ENCODE measurements around the gene CSRP1. TPM values are rescaled to one million over a fixed set of nuclear protein-coding genes. Genes with fewer than 3 reads are reported as not detected.

Gene CSRP1
- total and polyA plus RNA-seq, 2 experiments from 2014 or later: 5.8 to 29.9 TPM

GRCh38 chr1:201537028-201537427 is 30.1 kb upstream of the CSRP1 start:
- H3K4me3 Mint-ChIP-seq: no peak overlapping the region
- DNase-seq (ENCODE audit: low spot score): no peak

More at GRCh38 chr1:201537028-201537427, 30.1 kb upstream of the CSRP1 start:
- Histone ChIP-seq H3K4me3 (no peak overlapping the region), H3K9me2 (ENCODE audit: insufficient read depth) (no peaks in the 10 kb centered on the region), H3K4me1 (ENCODE audit: insufficient read depth) (peaks cover 26% of the 10 kb centered on the region), H3K27me3 (ENCODE audit: insufficient read depth) (peaks cover 59% of the 10 kb centered on the region), H3K79me2 (replicated peaks; ENCODE audit: insufficient read depth) (no peaks in the 10 kb centered on the region), H4K20me1 (replicated peaks; ENCODE audit: insufficient read depth) (no peaks in the 10 kb centered on the region), H3K27ac (ENCODE audit: low read depth) (no peak overlapping the region), H3F3A (replicated peaks; ENCODE audit: low read depth) (peaks cover 16% of the 10 kb centered on the region), H2AFZ (no peak overlapping the region), H3K36me3 (ENCODE audit: insufficient read depth) (no peaks in the 10 kb centered on the region), H3K4me2 (no peak overlapping the region)
- Mint-ChIP-seq H3K36me3 (ENCODE audit: low read depth) (no peaks in the 10 kb centered on the region), H3K27me3 (ENCODE audit: insufficient read depth, low read depth, poor library complexity) (peaks cover 37% of the 10 kb centered on the region), H3K27ac (no peak overlapping the region), H3K9me3 (no peaks in the 10 kb centered on the region), H3K4me1 (peaks cover 25% of the 10 kb centered on the region)
- ATAC-seq: no peak
- TF ChIP-seq, protein P1, sequence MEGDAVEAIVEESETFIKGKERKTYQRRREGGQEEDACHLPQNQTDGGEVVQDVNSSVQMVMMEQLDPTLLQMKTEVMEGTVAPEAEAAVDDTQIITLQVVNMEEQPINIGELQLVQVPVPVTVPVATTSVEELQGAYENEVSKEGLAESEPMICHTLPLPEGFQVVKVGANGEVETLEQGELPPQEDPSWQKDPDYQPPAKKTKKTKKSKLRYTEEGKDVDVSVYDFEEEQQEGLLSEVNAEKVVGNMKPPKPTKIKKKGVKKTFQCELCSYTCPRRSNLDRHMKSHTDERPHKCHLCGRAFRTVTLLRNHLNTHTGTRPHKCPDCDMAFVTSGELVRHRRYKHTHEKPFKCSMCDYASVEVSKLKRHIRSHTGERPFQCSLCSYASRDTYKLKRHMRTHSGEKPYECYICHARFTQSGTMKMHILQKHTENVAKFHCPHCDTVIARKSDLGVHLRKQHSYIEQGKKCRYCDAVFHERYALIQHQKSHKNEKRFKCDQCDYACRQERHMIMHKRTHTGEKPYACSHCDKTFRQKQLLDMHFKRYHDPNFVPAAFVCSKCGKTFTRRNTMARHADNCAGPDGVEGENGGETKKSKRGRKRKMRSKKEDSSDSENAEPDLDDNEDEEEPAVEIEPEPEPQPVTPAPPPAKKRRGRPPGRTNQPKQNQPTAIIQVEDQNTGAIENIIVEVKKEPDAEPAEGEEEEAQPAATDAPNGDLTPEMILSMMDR (conservative IDR thresholded peaks at IDR 0.05; ENCODE audit: low read depth in 2 of 2): no peak
- TF ChIP-seq STAT1 (IDR thresholded peaks at IDR 0.05; ENCODE audit: unreplicated experiment): no peak
- no peak for TF ChIP-seq POLR2AphosphoS5 (IDR thresholded peaks at IDR 0.05; ENCODE audit: low read depth)
- TF ChIP-seq ZNF331 (CRISPR knock-in tag; IDR thresholded peaks at IDR 0.05; ENCODE audit: low read depth): no peak
- TF ChIP-seq, protein P2, sequence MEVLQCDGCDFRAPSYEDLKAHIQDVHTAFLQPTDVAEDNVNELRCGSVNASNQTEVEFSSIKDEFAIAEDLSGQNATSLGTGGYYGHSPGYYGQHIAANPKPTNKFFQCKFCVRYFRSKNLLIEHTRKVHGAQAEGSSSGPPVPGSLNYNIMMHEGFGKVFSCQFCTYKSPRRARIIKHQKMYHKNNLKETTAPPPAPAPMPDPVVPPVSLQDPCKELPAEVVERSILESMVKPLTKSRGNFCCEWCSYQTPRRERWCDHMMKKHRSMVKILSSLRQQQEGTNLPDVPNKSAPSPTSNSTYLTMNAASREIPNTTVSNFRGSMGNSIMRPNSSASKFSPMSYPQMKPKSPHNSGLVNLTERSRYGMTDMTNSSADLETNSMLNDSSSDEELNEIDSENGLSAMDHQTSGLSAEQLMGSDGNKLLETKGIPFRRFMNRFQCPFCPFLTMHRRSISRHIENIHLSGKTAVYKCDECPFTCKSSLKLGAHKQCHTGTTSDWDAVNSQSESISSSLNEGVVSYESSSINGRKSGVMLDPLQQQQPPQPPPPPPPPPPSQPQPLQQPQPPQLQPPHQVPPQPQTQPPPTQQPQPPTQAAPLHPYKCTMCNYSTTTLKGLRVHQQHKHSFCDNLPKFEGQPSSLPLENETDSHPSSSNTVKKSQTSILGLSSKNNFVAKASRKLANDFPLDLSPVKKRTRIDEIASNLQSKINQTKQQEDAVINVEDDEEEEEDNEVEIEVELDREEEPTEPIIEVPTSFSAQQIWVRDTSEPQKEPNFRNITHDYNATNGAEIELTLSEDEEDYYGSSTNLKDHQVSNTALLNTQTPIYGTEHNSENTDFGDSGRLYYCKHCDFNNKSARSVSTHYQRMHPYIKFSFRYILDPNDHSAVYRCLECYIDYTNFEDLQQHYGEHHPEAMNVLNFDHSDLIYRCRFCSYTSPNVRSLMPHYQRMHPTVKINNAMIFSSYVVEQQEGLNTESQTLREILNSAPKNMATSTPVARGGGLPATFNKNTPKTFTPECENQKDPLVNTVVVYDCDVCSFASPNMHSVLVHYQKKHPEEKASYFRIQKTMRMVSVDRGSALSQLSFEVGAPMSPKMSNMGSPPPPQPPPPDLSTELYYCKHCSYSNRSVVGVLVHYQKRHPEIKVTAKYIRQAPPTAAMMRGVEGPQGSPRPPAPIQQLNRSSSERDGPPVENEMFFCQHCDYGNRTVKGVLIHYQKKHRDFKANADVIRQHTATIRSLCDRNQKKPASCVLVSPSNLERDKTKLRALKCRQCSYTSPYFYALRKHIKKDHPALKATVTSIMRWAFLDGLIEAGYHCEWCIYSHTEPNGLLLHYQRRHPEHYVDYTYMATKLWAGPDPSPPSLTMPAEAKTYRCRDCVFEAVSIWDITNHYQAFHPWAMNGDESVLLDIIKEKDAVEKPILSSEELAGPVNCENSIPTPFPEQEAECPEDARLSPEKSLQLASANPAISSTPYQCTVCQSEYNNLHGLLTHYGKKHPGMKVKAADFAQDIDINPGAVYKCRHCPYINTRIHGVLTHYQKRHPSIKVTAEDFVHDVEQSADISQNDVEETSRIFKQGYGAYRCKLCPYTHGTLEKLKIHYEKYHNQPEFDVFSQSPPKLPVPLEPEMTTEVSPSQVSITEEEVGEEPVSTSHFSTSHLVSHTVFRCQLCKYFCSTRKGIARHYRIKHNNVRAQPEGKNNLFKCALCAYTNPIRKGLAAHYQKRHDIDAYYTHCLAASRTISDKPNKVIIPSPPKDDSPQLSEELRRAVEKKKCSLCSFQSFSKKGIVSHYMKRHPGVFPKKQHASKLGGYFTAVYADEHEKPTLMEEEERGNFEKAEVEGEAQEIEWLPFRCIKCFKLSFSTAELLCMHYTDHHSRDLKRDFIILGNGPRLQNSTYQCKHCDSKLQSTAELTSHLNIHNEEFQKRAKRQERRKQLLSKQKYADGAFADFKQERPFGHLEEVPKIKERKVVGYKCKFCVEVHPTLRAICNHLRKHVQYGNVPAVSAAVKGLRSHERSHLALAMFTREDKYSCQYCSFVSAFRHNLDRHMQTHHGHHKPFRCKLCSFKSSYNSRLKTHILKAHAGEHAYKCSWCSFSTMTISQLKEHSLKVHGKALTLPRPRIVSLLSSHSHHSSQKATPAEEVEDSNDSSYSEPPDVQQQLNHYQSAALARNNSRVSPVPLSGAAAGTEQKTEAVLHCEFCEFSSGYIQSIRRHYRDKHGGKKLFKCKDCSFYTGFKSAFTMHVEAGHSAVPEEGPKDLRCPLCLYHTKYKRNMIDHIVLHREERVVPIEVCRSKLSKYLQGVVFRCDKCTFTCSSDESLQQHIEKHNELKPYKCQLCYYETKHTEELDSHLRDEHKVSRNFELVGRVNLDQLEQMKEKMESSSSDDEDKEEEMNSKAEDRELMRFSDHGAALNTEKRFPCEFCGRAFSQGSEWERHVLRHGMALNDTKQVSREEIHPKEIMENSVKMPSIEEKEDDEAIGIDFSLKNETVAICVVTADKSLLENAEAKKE (CRISPR knock-in tag; IDR thresholded peaks at IDR 0.05): no peak
- TF ChIP-seq, protein P3, sequence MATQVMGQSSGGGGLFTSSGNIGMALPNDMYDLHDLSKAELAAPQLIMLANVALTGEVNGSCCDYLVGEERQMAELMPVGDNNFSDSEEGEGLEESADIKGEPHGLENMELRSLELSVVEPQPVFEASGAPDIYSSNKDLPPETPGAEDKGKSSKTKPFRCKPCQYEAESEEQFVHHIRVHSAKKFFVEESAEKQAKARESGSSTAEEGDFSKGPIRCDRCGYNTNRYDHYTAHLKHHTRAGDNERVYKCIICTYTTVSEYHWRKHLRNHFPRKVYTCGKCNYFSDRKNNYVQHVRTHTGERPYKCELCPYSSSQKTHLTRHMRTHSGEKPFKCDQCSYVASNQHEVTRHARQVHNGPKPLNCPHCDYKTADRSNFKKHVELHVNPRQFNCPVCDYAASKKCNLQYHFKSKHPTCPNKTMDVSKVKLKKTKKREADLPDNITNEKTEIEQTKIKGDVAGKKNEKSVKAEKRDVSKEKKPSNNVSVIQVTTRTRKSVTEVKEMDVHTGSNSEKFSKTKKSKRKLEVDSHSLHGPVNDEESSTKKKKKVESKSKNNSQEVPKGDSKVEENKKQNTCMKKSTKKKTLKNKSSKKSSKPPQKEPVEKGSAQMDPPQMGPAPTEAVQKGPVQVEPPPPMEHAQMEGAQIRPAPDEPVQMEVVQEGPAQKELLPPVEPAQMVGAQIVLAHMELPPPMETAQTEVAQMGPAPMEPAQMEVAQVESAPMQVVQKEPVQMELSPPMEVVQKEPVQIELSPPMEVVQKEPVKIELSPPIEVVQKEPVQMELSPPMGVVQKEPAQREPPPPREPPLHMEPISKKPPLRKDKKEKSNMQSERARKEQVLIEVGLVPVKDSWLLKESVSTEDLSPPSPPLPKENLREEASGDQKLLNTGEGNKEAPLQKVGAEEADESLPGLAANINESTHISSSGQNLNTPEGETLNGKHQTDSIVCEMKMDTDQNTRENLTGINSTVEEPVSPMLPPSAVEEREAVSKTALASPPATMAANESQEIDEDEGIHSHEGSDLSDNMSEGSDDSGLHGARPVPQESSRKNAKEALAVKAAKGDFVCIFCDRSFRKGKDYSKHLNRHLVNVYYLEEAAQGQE (IDR thresholded peaks at IDR 0.05; ENCODE audit: unreplicated experiment): no peak
- TF ChIP-seq EZH2phosphoT487 (IDR thresholded peaks at IDR 0.05; ENCODE audit: unreplicated experiment): no peak
- no peak for TF ChIP-seq EZH2 (IDR thresholded peaks at IDR 0.05; ENCODE audit: low read depth, unreplicated experiment)
- no peak for TF ChIP-seq ZNF114 (CRISPR knock-in tag; IDR thresholded peaks at IDR 0.05)
- TF ChIP-seq NANOG (IDR thresholded peaks at IDR 0.05; ENCODE audit: borderline replicate concordance): no peak
- no peak for TF ChIP-seq ETS1 (IDR thresholded peaks at IDR 0.05)
- TF ChIP-seq JUNB (IDR thresholded peaks at IDR 0.05; ENCODE audit: unreplicated experiment): no peak
- no peak for TF ChIP-seq CREB1 (CRISPR knock-in tag; IDR thresholded peaks at IDR 0.05; ENCODE audit: low read depth)
